Activated CD8-positive, alpha-beta memory T cell treated with anti-CD3 and anti-CD28 coated beads, Interleukin-2, amount 50 U/mL, for 1 hour (primary cell): Measurements from ENCODE around the gene SIRPB1.
"Not testable (repeated sequence)": the region's sequence is repeated elsewhere in the genome, so short reads cannot be mapped to it uniquely, and the experiment has no call there.

ENCODE experiments used
- DNase-seq: peaks from one replicate; pipeline ENCODE4 v3.0.0-alpha.2; 2020; ENCODE audit errors: extremely low read depth

Gene SIRPB1

DNA sequence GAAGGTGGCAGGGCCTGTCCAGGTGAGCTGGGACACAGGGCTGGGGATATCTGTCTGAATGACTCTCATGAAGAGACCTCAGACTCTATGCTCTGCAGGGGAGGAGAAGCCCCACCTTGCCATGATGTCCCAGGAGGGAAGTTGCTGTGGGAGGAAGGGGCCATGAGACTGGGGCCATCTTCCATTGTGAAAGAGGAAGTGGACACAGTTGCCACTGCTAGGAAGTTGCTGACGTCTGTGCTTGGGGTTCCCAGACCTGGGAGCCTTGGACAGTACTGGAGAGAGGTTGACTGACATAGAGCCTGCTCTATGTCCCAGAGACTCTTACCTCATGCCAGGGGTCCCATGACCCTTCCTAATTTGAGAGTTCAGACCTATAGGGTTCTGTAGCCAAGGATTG lies 24.5 kb downstream of the SIRPB1 start:
- DNase-seq: no peak

DNA sequence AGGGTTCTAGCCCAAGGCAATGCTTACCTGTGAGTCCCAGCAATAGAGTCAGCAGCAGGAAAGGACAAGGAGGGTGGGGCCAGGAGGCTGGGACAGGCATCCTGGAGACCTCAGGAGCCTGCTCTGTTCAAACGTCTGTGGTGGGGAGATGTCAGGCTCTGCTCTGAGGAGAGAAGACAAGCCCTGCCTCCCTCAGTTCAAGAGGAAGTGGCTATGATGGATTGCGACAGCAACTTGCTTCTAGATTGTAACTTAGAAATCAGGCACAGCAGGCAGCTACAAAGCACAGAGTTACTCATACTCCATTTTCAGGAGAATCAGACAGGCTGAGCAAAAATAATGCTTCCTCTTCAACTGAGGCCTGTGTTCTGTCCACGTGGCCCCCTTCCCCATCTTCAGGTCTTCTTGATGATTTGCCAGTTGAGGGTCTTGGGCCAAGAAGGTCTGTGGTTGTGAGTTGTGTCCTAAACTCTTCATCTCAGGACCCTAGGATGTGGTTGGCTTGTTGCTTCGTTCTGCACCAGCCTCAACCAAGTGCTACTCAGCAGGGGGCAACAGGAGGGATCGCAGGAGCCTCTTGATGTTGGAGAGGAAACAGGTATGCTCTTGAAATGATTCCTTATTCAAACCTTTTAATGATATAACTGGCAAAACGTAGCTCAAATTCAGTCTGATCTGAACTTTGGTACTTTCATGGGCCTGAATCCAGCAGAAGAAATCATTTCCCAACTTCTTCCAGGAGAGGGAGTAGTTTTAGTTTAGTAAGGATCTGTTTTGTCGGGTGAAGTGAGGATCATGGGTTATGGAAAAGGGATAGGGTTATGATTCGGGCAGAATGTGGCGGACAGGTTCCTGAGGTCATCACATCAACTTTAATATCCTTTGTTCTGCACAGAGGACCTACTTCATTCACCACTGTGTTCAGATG lies 31.0 kb downstream of the SIRPB1 start:
- DNase-seq: no peak

DNA sequence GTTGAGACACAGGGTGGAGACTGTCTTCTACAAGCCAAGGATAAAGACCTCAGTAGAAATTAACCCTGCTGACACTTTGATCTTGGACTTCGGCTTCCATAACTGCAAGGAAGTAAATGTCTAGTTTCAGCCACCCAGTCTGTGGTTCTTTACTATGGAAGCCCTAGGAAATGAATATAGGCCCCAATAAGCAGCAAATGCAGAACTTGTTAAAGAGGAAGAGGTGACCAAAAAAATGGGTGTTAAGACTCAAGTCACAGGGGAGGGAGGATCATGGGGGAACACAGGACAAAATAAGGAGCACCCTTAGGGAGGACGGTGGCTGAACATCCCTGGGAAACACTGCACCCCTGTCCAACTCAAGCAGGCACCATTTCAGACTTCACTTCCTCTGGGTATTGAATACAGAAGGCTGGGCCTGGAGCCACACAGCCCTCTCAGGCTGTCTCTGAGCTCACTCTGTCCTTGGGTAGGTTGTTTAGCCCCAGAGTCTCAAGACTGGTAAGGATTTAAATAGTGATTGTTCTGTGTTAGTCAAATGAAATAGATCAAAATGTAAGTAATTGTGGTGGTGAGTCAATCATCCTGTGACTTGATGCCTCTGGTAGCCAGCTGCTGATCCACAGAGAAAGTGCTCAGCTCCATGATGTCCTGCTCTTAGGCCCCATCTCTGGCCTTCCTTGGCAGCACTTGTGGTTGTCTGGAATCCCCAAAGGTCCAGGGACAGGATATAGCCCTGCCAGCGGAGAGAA lies 31.9 kb downstream of the SIRPB1 start:
- DNase-seq: no peak

DNA sequence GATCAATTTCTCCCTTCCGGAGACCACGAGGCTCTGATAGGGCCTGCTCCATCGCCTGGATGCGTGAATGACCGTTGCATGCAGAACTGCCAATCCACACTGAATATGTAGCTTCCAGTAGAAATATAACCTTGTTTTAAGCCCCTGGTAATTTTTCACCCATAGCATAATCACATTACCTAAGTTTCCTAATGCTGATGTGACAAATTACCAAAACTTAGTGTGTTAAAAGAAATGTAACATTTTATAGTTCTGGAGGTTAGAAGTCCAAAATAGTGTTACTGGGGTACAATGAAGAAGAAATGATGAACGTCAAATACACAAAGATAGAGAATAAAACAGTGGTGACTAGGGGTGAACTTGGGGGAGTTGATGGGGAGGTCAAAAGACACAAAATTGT lies 40.3 kb downstream of the SIRPB1 start:
- no peak for DNase-seq

DNA sequence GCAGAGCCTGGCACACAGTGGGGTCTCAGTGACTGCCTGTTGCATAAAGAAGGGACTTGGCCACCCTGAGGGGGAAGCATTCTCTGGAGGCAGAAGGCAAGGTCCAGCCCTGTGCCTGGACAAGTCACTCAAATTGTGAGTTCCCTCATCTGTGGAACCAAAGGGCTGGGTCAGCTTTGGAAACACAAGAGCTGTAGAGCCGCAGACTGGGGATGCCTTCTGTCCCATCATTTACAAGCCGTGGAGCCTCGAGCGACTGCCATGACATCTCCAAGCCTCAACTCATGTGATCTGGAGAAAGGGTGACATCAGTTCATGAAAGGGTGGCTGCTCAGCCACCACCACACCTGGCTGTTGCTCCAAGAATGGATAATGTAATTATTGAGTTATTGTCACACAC lies 41.9 kb downstream of the SIRPB1 start:
- no peak for DNase-seq

DNA sequence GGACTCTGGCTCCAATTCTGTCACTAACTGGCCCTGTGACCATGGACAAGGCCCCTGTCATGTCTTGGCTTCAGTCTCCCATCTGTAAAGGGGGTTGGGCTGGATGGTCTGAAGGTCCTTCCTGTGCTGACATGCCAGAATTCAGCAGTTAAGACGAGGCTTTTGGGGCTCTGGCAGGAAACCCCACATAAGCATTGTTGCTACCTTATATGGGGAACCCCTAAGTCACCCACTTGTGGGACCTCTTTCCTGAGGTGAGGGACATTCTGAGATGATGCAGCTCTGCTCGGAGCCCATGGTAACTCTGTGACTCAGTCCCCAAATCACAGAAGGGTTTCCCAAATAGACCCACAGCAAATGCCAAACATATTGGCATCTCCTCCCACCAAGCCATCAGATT lies 42.5 kb downstream of the SIRPB1 start:
- not testable (repeated sequence) for DNase-seq

DNA sequence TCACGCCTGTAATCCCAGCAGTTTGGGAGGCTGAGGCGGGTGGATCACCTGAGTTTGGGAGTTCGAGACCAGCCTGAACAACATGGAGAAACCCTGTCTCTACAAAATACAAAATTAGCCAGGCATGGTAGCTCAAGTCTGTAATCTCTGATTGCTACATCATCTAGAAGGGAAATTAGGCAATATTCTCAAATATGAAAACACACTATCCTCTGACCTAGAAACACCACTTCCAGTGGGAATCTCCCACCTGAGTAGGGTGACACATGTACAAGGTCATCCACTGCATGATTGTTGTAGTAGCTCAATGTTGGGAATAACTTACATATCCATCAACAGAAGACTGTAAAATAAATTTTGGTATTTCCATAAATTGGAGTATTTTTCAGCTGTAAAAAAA lies 43.2 kb downstream of the SIRPB1 start:
- DNase-seq: no peak

DNA sequence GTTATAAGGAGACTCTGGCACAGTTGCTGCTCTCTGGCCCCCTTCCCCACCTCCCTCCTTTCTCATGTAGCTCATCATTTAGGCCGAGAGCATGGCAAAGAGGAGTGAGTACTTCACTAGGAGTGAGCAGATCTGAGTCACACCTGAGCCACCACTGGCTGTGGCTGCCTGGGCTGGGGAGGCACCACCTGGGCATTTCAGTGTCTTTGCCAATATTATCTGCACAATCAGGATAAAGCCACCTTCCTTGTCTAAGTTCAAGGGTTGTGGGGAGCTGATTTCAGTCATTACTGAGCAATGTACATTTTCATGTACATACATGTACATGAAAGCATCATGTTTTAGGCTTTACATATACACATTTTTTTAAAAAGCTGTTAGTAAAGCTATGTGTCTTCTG lies 43.8 kb downstream of the SIRPB1 start:
- not testable (repeated sequence) for DNase-seq

DNA sequence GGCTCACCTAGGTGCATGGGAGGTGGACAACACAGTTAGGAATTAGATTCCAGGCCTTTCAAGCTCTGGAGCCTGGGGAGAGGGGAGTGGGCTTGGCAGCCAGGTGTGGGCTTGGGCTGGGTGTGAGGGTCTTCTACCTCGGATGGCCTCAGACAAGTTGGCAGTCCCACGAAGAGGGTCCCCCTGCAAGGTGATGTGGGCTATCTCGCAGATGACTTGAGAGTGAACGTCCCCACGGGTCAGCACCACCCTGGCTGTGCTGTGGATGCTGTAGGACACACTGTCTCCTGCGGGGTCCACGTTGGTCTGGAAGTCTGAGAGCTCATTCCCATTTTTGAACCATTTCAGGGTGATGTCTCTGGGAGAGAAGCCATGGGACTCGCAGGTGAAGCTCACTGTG lies 48.2 kb downstream of the SIRPB1 start:
- DNase-seq: not testable (repeated sequence)
